Keratinocyte (primary cell): ENCODE data around the gene TUT7. TPM values are rescaled to one million over a fixed set of nuclear protein-coding genes. Genes with fewer than 3 reads are reported as not detected.

Source experiments
- DNase-seq: peaks from one replicate; pipeline ENCODE4 v3.0.0-alpha.2; 2011; ENCODE audit warnings: low read depth, missing footprints, low spot score
- FAIRE-seq: peaks from 2 replicates; lab custom pipeline; 2011; peaks lifted over from hg19 to GRCh38; lab: Jason Lieb, UNC
- H2AFZ ChIP-seq: 2 replicates; pipeline ENCODE4 v1.6.0; 2012; ENCODE audit warnings: low read length, control low read depth, inconsistent platforms; ENCODE audit not compliant: control insufficient read depth
- H3K27ac ChIP-seq: 2 replicates; pipeline ENCODE4 v1.5.1; 2011; ENCODE audit warnings: low read length; ENCODE audit not compliant: control insufficient read depth, insufficient read depth
- H3K27me3 ChIP-seq: 3 replicates; pipeline ENCODE4 v1.6.0; 2011; ENCODE audit warnings: low read length; ENCODE audit not compliant: control insufficient read depth, insufficient read depth; ENCODE audit errors: extremely low read depth
- H3K36me3 ChIP-seq, 2 experiments: 2 replicates in 1 of 2; 3 replicates in 1 of 2; pipeline ENCODE4 v1.5.1; 2011; ENCODE audit warnings: low read length in 2 of 2, mild to moderate bottlenecking in 1 of 2; ENCODE audit not compliant: control insufficient read depth in 2 of 2, insufficient read depth in 2 of 2; ENCODE audit errors: extremely low read depth in 1 of 2
- H3K4me1 ChIP-seq: 3 replicates; pipeline ENCODE4 v1.5.1; 2011; ENCODE audit warnings: low read length; ENCODE audit not compliant: control insufficient read depth, insufficient read depth; ENCODE audit errors: extremely low read depth
- H3K4me2 ChIP-seq: 3 replicates; pipeline ENCODE4 v1.6.0; 2011; ENCODE audit warnings: low read depth, low read length; ENCODE audit not compliant: control insufficient read depth, insufficient read depth; ENCODE audit errors: extremely low read depth
- H3K4me3 ChIP-seq, 3 experiments: fragments of 200-600 bp in 1 of 3; sonication (generic) in 1 of 3; 2 replicates in 2 of 3; 3 replicates in 1 of 3; pipeline ENCODE4 v1.5.1; 2011 to 2016; ENCODE audit warnings: low read length in 3 of 3, mild to moderate bottlenecking in 3 of 3, control low read depth in 2 of 3, inconsistent platforms in 1 of 3, low read depth in 1 of 3, mixed read lengths in 1 of 3, mixed run types in 1 of 3, moderate library complexity in 1 of 3; ENCODE audit not compliant: control insufficient read depth in 2 of 3, insufficient read depth in 2 of 3; ENCODE audit errors: extremely low read depth in 1 of 3
- H3K79me2 ChIP-seq: 2 replicates; pipeline ENCODE4 v1.6.0; 2012; ENCODE audit warnings: low read length; ENCODE audit not compliant: control insufficient read depth, insufficient read depth
- H3K9ac ChIP-seq: 3 replicates; pipeline ENCODE4 v1.6.0; 2011; ENCODE audit warnings: low read length; ENCODE audit not compliant: control insufficient read depth, insufficient read depth; ENCODE audit errors: extremely low read depth
- H3K9me1 ChIP-seq: 3 replicates; pipeline ENCODE4 v1.6.0; 2011; ENCODE audit warnings: low read length; ENCODE audit not compliant: control insufficient read depth, insufficient read depth; ENCODE audit errors: extremely low read depth
- H3K9me3 ChIP-seq: 2 replicates; pipeline ENCODE4 v1.5.1; 2012; ENCODE audit warnings: low read depth, low read length; ENCODE audit not compliant: control insufficient read depth
- H4K20me1 ChIP-seq: 3 replicates; pipeline ENCODE4 v1.6.0; 2011; ENCODE audit warnings: low read length; ENCODE audit not compliant: control insufficient read depth, insufficient read depth; ENCODE audit errors: extremely low read depth
- CTCF ChIP-seq, 3 experiments: IDR thresholded peaks in 1 of 3; conservative IDR thresholded peaks in 1 of 3; optimal IDR thresholded peaks in 1 of 3; 2 replicates in 2 of 3; 3 replicates in 1 of 3; pipeline versions ENCODE3 to v1.5.1; 2011; ENCODE audit warnings: low read length in 3 of 3, mild to moderate bottlenecking in 3 of 3, moderate library complexity in 2 of 3, control low read depth in 1 of 3, inconsistent platforms in 1 of 3; ENCODE audit not compliant: insufficient read depth in 2 of 3; ENCODE audit errors: extremely low read depth in 1 of 3
- EZH2 ChIP-seq: IDR thresholded peaks from one replicate; pipeline ENCODE4 v1.6.1; 2012; ENCODE audit warnings: inconsistent platforms, mild to moderate bottlenecking, low read length, moderate library complexity
- dilution Hi-C: fragments of 300-500 bp; cut with MboI; formaldehyde crosslinking; loops from one replicate; pipeline ENCODE4 v1.7.0; 2020; ENCODE audit warnings: low sequenced_read_pairs; ENCODE audit not compliant: extremely low pct_ligation_motif_present
- polyA plus RNA-seq, 5 experiments: library from polyadenylated mRNA; depleted of rRNA in 3 of 5; stranded (reverse) in 3 of 5; stranded (forward) in 1 of 5; unstranded in 1 of 5; fragments of >200 nt; gene quantifications; 1 replicate in 1 of 5; 2 replicates in 3 of 5; 3 replicates in 1 of 5; pipeline versions ENCODE4 v1.2.1 to v1.2.3, GENCODE V29; 2011 to 2012; ENCODE audit warnings: missing spikeins in 2 of 5, low read depth in 1 of 5, low replicate concordance in 1 of 5

The TUT7 gene
- polyA plus RNA-seq, 1 donor (not counting 4 experiments of a cell fraction or from before 2014, with no cell fraction given): 34.0 TPM

- Histone ChIP-seq H3K36me3 (peaks cover 7 to 16% of the 10 kb centered on the region in 2 experiments), H3K4me1 (no peaks in the 10 kb centered on the region), H3K9me1 (no peaks in the 10 kb centered on the region), H3K79me2 (no peaks in the 10 kb centered on the region), H3K9me3 (no peaks in the 10 kb centered on the region), H2AFZ (no peak overlapping the region), H3K4me2 (no peak overlapping the region), H3K27ac (no peak overlapping the region), H4K20me1 (no peaks in the 10 kb centered on the region), H3K4me3 (no peak overlapping the region), H3K9ac (no peak overlapping the region), H3K27me3 (no peaks in the 10 kb centered on the region)
- dilution Hi-C loops: no loop called here
- TF ChIP-seq EZH2: no peak
- TF ChIP-seq CTCF (optimal IDR thresholded peaks at IDR 0.05 in 1 of 3, IDR thresholded peaks at IDR 0.05 in 1 of 3, conservative IDR thresholded peaks at IDR 0.05 in 1 of 3; ENCODE audit: extremely low read depth in 1 of 3, insufficient read depth in 2 of 3, low read length in 3 of 3): no peak
- FAIRE-seq (no peak), DNase-seq (no peak)
Observed at GRCh38 chr9:86329649-86330048, 24.6 kb downstream of the TUT7 start.

GRCh38 chr9:86328156-86328555 is 26.1 kb downstream of the TUT7 start:
- Histone ChIP-seq H3K27ac (no peak overlapping the region), H2AFZ (no peak overlapping the region), H3K4me1 (no peaks in the 10 kb centered on the region), H3K9me3 (no peaks in the 10 kb centered on the region), H3K9me1 (no peaks in the 10 kb centered on the region), H3K36me3 (peaks cover 18% of the 10 kb centered on the region in 2 experiments), H3K4me2 (no peak overlapping the region), H3K9ac (no peak overlapping the region), H3K79me2 (no peaks in the 10 kb centered on the region), H4K20me1 (no peaks in the 10 kb centered on the region), H3K27me3 (no peaks in the 10 kb centered on the region), H3K4me3 (no peak overlapping the region)
- TF ChIP-seq CTCF (optimal IDR thresholded peaks at IDR 0.05 in 1 of 3, IDR thresholded peaks at IDR 0.05 in 1 of 3, conservative IDR thresholded peaks at IDR 0.05 in 1 of 3; ENCODE audit: extremely low read depth in 1 of 3, insufficient read depth in 2 of 3, low read length in 3 of 3): no peak
- no peak for TF ChIP-seq EZH2
- FAIRE-seq (no peak), DNase-seq (no peak)
- dilution Hi-C loops: no loop called here
